HG03097 (cell line): ENCODE measurements around the gene ATP9B.
"Not testable (repeated sequence)": the region's sequence is repeated elsewhere in the genome, so short reads cannot be mapped to it uniquely, and the experiment has no call there.

ENCODE experiments used
- ATAC-seq: cut with Tn5 transposase; IDR thresholded peaks from one replicate; pipeline ENCODE4 v1.9.1; 2021; ENCODE audit not compliant: unreplicated experiment, low FRiP score

The ATP9B gene

GRCh38 chr18:79272916-79273315 is 203.7 kb downstream of the ATP9B start:
- ATAC-seq: no peak

- ATAC-seq: no peak
Measured at GRCh38 chr18:79274823-79275222, 205.6 kb downstream of the ATP9B start.

DNA sequence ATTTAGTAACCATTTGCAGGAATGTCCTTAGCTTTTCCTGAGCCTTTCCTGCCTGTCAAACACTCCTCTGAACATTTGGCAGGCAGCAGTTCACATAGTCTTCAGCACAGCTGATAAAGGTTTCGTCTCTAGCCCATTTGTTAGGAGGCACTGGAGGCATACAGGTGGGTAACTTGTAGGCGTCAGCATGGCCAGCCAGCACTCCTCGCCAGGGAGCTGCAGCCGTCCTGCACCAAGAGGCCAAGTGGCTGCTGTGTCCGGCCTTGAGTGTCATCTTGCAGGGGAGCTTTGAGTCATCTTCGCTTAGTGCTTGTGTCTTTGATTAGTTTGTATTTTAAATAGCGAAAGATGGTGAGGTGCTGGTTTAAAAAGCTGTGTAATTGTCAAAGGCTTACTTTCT is 206.3 kb downstream of the ATP9B start:
- ATAC-seq: no peak

DNA sequence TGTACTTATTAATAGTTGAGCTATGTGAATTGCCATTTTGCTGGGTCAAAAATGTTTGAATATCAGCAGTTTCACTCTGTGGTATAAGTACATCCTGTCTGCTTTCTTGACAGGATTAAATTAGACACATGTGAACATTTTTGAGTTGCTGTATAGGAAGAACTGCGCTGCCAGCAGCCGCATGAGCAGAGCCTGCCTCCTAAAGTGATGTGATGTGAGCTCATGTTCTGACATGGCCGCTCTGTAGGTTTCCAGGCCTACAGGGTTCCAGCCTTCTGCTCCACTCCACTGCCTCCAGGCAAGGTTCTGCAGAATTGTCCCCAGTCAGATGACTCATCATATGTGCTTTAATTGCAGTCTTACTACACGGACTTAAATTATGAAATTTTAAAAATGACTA is 206.8 kb downstream of the ATP9B start:
- peak; percentile 61 for ATAC-seq

DNA sequence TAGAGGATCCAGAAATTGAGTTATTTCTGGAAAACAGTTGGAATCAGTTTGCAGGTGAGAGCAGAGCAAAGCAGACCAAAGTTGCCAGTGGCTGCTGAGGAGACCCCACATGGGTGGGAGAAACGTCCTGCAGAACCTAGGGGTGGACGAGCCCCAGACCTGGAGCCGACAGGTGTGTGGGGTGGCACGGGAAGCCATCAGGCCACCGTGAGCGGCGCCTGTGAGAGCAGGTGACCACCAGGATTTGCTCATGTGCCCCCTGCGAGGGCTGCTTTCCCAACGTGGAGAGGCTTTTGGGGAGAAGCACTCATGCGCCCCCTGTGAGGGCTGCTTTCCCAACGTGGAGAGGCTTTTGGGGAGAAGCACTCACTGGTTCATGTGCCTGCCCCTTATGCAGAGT is 209.7 kb downstream of the ATP9B start:
- ATAC-seq: no peak

DNA sequence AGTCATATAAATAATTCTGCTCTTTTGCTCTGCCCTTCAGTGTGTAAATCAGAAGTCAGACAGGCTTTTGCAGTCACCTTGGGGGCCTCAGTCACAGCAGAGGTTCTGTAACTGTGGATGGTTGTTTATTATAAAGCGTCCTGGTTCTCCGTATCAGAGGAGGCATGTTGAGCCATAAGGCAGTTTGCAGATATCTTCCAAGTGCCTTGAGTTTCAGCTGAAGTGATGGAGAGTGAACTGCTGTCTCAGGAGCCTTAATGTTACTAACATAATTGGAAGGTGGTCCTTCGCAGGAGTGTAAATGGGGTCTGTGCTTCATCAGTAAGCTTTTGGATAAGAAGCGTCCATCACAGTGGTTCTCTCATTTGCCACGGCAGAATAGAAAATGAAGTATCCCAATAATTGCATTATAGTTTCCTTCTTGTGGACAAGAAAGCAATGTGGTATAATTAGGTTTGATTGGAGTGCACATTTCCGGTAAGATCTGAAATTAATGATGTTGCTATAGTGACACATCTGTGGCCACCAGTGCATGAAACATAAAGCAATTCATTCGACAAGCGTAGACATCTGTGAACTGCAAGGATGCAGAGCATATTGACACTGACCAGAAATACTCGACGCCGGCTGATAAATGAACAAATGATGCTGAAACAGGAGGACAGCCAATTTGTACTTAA is 214.1 kb downstream of the ATP9B start:
- ATAC-seq: no peak

GRCh38 chr18:79283929-79284328 is 214.7 kb downstream of the ATP9B start:
- no peak for ATAC-seq

DNA sequence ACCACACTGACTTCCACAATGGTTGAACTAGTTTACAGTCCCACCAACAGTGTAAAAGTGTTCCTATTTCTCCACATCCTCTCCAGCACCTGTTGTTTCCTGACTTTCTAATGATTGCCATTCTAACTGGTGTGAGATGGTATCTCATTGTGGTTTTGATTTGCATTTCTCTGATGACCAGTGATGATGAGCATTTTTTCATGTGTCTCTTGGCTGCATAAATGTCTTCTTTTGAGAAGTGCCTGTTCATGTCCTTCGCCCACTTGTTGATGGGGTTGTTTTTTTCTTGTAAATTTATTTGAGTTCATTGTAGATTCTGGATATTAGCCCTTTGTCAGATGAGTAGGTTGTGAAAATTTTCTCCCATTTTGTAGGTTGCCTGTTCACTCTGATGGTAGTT is 216.0 kb downstream of the ATP9B start:
- not testable (repeated sequence) for ATAC-seq

- not testable (repeated sequence) for ATAC-seq
Measured at GRCh38 chr18:79290409-79290808, 221.2 kb downstream of the ATP9B start.

GRCh38 chr18:79290876-79291275 is 221.7 kb downstream of the ATP9B start:
- ATAC-seq: no peak

DNA sequence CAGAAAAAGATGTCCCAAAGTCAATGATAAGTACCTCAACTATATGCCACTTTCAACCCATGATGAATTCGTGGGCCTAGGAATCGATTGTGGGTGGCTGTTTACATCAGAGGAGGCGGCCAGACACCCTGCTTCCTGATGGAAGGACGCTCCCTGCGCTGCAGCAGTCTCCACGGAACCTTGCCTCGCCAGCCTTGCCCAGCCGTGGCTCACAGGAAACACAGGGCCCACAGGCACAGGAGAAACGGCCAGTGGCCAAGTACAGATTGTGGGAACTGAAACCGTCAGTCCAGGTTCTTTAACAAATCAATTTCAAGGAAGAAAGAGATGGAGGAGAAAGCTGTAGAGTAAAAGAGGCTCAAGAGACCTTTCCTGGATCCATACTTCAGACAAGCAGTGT is 225.0 kb downstream of the ATP9B start:
- ATAC-seq: no peak

DNA sequence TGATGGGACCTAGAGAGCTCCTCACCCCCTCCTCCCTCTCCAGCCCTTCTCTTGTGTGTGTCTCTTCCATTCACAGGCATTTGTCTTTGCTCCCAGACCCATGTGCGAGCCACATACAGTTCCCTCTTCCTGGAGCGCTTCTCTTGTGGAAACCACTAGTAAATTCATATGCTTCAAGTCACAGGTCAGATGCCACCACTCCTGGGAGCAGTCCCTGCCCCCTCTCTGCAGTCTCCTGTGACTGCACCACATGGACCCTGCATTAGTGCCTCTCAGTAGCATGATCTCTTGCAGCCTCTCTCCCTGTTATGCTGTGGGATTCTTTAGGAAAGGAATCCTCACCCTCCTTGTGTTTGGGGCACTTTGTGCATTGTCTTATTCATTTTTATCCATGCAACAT is 230.1 kb downstream of the ATP9B start:
- ATAC-seq: no peak

- no peak for ATAC-seq
Measured at GRCh38 chr18:79299711-79300110, 230.5 kb downstream of the ATP9B start.

- no peak for ATAC-seq
Measured at GRCh38 chr18:79300413-79300812, 231.2 kb downstream of the ATP9B start.

DNA sequence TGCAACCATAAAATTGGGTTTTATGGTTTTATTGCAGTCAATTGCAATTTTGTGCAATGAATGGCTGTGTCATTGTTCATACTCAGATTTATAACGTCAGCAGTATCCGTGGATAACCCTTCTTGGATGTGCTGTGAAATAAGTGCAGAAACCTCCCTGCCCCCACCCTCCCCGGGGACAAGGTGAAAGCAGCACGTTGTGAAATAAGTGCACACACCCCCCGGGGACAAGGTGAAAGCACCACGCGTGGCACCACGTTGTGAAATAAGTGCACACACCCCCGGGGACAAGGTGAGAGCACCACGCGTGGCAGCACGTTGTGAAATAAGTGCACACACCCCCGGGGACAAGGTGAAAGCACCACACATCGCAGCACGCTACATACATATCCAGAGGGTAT is 232.9 kb downstream of the ATP9B start:
- no peak for ATAC-seq

DNA sequence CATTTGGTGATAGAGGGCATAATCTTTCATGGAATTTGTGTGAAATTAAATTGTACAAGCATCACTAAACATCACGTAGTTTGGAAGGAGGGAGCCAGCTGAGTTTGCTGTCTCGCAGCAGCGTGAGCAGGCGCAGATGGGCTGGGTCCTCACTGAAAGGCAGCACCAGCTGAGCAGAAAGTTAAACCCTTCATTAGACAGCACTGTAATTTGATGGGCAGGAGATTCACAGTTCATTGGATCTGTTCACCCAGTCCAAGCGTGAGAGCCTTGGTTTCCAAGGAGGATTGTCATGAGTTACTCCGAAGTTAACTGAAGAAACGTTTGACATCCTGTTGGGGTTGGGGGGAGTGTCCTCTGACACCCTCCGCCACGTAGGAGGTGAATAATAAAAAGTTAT is 236.7 kb downstream of the ATP9B start:
- no peak for ATAC-seq

DNA sequence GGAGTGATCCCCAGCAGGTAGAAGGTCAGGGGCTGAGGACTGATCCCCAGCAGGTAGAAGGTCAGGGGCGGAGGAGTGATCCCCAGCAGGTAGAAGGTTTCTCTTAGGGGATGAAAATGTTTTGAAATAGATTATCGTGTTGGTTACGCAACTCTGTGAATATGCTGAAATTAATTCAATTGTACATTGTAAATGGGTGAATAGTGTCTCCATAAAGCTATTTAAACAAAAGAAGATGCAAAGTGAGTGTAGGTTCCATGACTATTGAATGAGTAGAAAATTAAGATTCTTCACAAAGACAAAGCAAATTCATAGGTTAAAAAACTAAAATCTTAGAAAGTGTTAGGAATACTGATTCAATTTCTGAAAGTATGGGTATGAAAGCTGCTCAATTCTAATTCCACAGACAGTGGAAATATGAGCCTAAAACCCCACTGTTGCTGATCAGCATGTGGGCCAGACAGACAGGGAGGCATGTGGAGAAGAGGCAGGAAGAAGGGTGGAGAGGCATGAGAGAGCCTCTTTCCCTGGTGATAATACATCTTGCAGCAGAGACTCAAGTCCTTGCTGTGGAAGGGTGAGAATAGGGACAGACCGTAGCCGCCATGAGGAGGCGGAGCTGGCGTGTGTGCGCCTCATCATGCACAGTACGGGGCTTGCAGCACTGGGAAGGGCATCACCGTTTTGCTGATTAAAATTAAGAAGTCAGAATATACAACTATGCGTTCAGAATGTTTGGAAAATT is 240.6 kb downstream of the ATP9B start:
- no peak for ATAC-seq

DNA sequence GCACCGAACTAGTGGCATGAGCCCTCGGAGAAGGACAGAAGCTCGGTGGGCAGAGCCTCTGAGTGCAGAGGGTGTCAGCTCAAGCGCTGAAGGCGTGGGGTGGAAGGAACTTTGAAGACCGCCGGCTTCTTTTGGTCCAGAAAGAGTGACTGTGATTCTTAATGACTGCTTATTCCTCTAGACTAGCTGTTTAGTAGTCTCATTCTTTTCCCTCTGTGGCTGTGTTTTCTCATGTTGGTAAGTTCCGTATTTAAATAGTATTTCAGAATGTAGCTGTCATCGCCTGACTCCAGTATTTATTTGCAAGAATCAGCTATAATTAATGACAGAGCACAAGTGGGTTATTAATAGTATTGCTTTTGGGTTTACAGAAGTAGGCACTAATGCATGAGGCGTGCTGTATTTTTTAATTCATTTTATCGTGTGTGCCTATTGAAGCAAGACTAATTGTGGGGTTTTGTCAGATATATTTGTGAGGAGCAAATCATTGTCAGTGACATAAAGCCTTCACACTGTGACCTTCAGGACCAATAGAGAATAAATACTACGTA is 245.7 kb downstream of the ATP9B start:
- ATAC-seq: no peak

- no peak for ATAC-seq
Measured at GRCh38 chr18:79315596-79315995, 246.4 kb downstream of the ATP9B start.

GRCh38 chr18:79317703-79318102 is 248.5 kb downstream of the ATP9B start:
- ATAC-seq: no peak

DNA sequence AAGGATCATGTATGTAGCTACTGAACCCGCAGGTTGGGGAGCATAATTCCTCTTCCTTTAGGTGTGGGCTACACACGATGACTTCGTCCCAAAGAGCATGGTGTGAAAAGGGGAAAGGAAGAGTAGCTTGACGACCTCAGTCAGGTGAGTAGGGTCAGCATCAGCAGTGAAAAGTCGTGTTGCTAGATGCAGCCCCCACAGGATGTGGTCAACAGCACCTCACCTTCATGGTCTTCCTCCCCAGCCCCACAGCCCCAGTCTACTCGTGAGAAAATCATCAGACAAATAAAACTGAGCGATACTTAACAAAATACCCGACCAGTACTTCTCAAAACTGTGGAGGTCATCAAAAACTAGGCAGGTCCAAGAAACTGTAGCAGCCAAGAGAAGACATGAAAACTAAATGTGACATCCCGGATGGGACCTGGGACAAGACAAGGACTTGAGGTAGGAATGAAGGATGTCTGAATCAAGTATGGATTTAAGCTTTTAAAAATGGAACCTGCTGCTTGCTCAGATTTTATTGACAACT is 249.0 kb downstream of the ATP9B start:
- no peak for ATAC-seq
